K562 treated with DMSO at 1 percent for 24 hours (cell line): Measurements from ENCODE around the gene IL15RA. TPM values are rescaled to one million over a fixed set of nuclear protein-coding genes. Genes with fewer than 3 reads are reported as not detected.

Experiments used
- total RNA-seq: library from RNA; unstranded; fragments of 300-600 nt; gene quantifications from 2 replicates; pipeline ENCODE4 v1.2.3, GENCODE V29; 2022; ENCODE audit warnings: low read depth; ENCODE audit not compliant: insufficient read depth

Gene IL15RA, protein sequence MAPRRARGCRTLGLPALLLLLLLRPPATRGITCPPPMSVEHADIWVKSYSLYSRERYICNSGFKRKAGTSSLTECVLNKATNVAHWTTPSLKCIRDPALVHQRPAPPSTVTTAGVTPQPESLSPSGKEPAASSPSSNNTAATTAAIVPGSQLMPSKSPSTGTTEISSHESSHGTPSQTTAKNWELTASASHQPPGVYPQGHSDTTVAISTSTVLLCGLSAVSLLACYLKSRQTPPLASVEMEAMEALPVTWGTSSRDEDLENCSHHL
- total RNA-seq = 38.2 and 41.2 TPM in 2 replicates

DNA sequence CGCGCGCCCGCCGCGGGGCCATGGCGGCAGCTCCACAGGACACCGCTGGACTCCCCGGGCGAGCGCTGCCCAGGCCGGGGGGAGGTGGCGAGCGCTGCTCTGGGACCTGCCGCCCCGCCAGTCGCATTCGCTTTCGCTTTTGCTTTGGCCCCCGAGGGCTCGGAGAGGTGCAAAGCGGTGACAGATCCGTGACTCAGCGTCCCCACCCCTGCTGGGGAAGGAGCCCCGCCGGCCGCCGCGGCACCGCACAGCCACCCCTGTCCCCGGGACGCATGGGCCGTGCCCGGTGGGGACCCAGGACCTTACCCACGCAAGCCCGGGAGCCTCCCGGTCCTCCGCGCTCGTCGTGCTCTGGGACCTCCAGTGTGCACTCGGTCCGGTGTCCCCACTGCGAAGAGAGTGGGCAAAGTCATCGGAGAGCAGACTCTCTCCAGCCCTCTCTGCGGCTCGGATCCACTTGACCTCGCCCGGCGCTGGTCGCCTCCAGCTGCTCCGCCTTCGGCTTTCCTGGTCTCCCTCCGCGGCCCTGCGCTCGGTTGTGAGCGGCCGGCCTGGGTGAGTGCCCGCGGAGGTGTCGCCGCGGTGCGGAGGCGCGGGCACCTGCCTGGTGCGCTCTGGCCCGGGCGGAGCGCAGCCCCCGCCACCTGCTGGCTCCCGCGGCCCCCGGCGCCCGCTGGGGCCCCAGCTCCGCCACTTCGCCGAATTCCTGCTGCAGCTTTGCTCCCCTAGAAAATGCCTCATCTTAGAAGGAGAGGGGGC, at the start of gene IL15RA:
Gene IL15RA, minus strand, starts transcription at position 73 of the 759 bp plus-strand sequence. Its CDS starts 51 bp downstream, at position 22.

Other genes starting within 250 kb of the IL15RA start
- gene GDI2, start 164.1 kb downstream of the IL15RA start, total RNA-seq = 138 and 160 TPM in 2 replicates
- gene ANKRD16, start 87.7 kb downstream of the IL15RA start, total RNA-seq = 5.9 and 6.9 TPM in 2 replicates
- gene FBH1, start 87.3 kb downstream of the IL15RA start, total RNA-seq = 79.3 and 82.9 TPM in 2 replicates
- 0.20 and 0.69 TPM in 2 replicates for gene IL2RA, start 84.8 kb upstream of the IL15RA start, total RNA-seq
- gene RBM17, start 111.5 kb upstream of the IL15RA start, total RNA-seq = 50.0 and 78.8 TPM in 2 replicates
- 20.6 and 21.5 TPM in 2 replicates for gene PFKFB3, start 225.4 kb upstream of the IL15RA start, total RNA-seq